Measurements from ENCODE around the gene NAV3.

The NAV3 gene

DNA sequence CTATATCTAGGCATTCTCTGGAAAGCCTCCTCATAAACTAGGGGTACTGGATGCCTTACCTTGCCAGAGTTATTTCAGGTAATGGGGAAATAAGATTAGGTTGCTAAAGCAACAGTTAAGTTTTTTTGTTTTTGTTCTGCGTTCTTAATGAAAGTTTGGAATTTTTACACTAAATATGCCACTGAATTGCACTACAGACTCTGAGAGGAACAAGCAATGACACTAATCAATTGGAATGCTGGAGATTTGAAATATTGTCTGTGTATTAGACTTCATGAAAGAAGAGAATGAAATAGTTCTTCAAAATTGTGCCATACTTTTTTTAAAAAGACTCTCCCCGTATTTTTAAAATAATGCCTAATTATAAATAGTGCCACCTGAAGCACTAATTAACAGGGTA is 287.8 kb downstream of the NAV3 start:
- no peak for DNase-seq

DNA sequence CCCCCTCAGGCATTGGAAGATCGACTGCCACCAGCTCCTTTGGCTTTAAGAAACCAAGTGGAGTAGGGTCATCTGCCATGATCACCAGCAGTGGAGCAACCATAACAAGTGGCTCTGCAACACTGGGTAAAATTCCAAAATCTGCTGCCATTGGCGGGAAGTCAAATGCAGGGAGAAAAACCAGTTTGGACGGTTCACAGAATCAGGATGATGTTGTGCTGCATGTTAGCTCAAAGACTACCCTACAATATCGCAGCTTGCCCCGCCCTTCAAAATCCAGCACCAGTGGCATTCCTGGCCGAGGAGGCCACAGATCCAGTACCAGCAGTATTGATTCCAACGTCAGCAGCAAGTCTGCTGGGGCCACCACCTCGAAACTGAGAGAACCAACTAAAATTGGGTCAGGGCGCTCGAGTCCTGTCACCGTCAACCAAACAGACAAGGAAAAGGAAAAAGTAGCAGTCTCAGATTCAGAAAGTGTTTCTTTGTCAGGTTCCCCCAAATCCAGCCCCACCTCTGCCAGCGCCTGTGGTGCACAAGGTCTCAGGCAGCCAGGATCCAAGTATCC is 288.7 kb downstream of the NAV3 start:
- no peak for DNase-seq

GRCh38 chr12:78120306-78120705 is 289.6 kb downstream of the NAV3 start:
- no peak for DNase-seq

- no peak for DNase-seq
These were observed 290.3 kb downstream of the NAV3 start for GRCh38 chr12:78120866-78121560.

DNA sequence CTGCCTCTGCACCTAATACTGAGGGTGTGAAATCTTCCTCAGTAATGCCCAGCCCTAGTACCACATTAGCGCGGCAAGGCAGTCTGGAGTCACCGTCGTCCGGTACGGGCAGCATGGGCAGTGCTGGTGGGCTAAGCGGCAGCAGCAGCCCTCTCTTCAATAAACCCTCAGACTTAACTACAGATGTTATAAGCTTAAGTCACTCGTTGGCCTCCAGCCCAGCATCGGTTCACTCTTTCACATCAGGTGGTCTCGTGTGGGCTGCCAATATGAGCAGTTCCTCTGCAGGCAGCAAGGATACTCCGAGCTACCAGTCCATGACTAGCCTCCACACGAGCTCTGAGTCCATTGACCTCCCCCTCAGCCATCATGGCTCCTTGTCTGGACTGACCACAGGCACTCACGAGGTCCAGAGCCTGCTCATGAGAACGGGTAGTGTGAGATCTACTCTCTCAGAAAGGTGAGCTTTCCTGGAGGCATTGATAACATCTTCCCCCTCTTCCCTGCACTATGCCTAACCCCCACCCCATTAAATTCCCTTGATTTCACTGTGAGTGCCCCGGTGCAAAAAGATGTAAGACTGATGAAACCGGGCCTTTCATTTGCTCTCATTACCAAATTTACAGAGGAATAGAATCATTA is 291.4 kb downstream of the NAV3 start:
- DNase-seq: no peak

GRCh38 chr12:78128211-78128610 is 297.5 kb downstream of the NAV3 start:
- DNase-seq: no peak

DNA sequence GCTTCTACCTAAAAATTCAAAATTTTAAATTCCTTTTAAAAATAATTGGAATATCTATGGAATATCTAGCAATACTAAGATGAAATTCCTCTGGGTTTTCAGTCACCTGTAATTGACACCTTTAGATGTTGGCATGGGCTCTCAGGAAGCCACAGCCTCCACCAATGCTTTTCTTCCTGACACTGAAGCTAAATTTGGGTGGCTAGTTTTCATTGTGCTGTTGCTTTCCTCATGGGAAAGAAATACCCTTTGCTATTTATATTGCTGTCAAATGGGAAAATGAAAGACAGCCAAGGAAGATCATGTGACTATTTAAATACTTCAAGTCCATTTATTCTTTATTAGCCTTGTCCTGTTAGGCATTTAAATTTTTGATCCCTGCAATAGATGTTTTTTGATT is 313.0 kb downstream of the NAV3 start:
- no peak for DNase-seq

- no peak for DNase-seq
These were observed 314.7 kb downstream of the NAV3 start for GRCh38 chr12:78145398-78145797.

DNA sequence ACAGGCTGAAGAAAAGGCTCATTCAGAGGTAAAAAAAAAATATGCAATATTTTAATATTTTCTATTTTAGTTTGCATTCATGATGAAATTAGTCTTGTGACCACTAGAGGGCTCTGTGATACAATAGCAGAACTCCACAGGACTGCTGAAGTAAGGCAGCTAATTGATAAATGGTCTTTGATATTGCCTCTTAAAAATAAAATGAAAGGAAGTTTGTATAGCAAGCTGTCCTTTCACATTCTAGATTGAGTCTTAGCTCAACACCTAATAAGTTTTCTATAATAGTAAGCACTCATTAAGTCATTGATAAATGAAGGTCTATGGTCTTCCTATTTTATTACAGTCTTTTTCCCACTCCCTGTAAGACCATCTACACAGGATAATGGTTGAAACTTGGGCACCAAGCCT is 315.7 kb downstream of the NAV3 start:
- DNase-seq: no peak

DNA sequence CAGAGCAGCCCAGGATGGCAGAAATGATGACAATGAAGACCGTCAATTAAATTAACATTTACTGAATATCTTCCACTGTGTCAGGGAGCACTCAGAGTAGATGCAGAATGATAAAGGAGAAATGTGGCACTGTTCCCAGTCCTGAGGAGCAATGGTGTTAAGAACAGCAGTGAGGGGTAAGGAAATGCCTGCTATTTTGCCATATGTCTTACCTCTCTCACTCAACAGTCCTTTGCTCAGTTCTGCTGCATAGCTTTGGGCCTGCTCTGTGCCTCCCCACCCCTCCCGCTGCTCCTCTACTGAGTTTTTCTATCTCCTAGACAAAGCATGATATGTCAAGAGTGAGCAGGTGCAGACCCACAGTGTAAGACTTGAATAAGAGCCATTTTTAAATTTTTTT is 318.8 kb downstream of the NAV3 start:
- no peak for DNase-seq

DNA sequence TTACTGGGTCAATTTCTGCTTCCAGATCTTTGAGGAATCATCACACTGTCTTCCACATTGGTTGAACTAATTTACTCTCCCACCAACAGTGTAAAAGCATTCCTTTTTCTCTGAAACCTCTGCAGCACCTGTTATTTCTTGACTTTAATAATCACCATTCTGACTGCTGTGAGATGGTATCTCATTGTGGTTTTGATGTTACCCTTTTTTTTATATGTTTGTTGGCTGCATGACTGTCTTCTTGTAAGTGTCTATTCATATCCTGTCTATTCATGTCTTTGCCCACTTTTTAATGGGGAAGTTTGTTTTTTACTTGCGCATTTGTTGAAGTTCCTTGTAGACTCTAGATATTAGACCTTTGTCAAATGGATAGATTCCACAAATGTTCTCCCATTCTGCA is 324.9 kb downstream of the NAV3 start:
- DNase-seq: no peak

DNA sequence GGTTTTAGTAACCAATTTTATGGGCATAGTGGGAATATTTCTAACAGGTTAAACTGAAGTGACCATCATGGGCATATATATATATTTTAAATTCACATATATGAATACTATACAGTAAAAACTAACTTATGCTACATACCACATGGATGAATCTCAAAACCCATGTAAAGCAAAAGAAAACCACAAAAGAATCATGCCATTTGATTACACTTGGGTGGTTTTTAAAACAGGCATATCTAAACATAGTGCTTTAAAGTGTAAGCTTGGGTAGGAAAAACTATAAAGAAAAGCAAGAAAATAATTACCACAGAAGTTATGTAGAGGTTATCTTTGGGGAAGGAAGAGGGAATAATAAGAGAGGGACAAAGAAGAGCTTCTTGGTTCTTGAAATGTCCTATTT is 326.1 kb downstream of the NAV3 start:
- DNase-seq: no peak

- DNase-seq: no peak
These were observed 326.5 kb downstream of the NAV3 start for GRCh38 chr12:78157199-78157598.

GRCh38 chr12:78164154-78164553 is 333.5 kb downstream of the NAV3 start:
- DNase-seq: no peak

GRCh38 chr12:78167510-78167909 is 336.8 kb downstream of the NAV3 start:
- DNase-seq: peak in 1 of 56 donors; percentile 9

DNA sequence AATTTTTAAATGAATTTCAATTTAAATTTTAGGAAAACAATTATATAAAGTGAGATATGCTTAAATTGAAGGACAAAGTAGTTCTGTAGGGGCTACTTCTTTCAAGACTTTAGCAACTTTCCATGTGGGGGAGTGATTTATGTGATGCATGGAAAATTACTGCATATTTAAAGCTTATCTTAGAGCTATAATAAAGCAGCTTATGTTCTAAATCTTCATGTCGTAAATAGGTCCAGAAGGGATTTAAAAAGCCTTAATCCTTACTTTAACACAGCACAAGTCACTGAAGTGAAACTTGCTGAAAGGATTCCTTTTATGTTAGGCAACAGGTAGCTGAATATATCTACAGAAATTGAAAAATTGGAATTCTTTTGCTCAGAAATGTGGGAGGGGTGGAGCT is 340.4 kb downstream of the NAV3 start:
- DNase-seq: no peak

DNA sequence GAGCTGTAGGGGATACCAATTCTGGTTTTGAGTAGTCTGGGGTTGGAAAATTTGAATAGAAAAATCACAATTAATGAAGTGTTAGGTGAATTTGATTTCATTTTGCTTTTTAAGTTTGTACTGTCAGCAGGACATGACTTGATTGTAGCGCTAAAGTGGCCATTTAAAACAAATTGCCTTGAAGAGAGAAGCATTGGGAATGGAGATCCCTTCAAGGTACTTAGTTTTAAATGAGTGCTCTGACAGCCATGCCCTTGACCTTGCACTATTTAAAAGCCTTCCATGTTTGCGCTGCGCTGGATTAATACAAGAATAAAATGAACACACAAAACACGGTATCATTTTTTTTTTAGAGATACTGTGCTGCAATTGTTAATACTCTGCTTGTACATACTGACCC is 345.9 kb downstream of the NAV3 start:
- no peak for DNase-seq

DNA sequence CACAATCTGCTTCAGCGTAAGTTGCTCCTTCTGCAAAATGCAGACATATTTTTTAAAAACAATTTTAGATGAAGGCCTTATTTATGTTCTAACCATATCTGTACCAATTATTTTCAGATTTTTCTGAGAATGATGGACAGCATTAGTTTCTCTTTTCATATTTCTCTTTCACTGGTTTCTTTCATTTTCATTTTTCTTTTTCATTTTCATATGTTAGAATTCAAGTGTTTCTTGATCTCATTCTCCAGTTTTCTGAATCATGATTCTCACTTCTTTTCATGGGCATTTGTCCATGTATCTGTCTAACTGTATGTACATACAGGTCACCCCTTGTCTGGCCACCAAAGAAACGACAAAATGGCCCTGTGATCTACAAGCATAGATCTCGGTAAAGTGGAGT is 346.6 kb downstream of the NAV3 start:
- no peak for DNase-seq

- peak in 7 of 56 donors; percentile 0 to 11 (median 1) for DNase-seq
These were observed 348.7 kb downstream of the NAV3 start for GRCh38 chr12:78179346-78179745.

DNA sequence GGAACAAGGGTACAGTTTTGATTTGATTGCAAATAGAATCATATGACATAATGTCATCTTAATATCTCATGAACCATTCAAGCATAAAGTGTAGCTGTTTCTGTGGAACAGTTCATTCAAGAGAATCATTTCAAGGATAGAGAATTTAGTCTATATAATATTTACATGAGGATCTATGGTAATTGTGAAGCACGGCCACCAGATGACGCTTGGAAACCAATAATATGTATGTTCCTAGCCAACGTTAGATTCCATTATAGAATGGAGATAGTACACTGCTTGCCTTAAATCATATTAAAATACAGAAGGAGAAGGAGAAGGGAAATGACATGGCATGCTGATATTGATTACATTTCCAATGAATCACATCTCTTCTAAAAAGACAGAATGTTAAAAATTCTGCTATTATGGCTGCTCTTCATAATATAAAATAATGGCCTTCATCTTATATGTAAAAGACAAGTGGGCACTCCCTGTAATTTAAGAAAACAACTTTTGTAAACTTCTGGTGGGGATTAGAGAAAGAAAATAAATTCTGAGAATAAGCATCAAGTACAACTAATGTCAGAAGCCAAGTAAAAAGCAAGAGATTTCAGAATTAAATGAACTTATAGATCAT is 351.0 kb downstream of the NAV3 start:
- no peak for DNase-seq

DNA sequence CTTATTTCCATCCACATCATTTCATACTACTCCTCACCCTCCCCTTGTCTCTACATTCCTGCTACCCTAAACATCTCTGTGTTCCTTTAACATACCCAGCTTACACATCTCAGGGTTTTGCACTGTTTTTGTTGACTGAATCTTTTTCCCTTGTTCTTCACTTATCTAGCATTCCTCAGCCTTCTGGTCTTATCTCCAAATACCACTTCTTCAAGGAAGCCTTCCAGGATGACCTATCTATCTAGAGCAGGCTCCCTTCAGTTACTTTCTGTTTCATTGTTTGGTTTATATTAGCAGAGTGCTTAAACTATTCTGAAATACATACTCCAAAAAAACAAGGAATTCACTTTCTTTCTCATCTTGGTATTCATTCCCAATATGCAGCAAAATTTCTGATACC is 353.1 kb downstream of the NAV3 start:
- no peak for DNase-seq

DNA sequence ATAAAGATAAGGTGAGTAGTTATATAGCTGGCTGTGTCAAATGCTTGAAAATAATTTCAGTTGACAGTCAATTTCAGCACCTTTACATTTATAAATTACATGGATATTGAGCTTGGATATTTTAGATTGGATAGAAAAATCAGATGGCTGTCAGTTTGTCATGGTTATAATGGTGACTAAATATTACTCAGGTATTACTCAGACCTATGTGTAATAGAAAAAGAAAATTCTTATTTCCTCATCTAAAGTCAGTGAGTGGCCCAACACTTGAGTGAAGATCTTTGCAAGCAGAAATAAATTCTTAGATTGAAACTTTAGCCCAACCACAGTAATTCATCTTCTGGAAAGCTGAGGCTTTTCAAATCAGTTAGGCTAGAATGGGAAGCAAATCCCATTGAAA is 354.4 kb downstream of the NAV3 start:
- no peak for DNase-seq

DNA sequence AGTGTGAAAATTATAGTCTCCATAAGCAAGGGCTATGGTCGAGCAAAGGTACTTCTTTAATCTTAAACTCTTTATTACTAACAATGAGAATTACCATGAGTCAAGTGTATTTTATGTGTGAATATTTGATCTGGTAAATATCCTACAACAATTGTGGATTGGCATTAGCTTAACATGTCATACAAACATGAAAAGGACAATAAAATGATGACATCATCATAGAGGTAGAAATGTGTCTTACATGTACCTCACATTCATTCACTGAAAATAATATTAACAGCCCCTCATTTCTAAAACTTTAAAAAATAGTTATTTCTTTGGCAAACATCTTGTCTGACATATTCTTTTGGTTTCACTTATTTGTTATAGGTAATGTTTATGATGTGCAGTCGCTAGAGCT is 355.0 kb downstream of the NAV3 start:
- no peak for DNase-seq
